RPMI7951 (cell line): Measurements from ENCODE around the gene REG1B. TPM values are rescaled to one million over a fixed set of nuclear protein-coding genes. Genes with fewer than 3 reads are reported as not detected.
"Not testable (repeated sequence)": the region's sequence is repeated elsewhere in the genome, so short reads cannot be mapped to it uniquely, and the experiment has no call there.

Experiments
- DNase-seq: peaks from one replicate; pipeline ENCODE4 v3.0.0-alpha.2; 2012; ENCODE audit warnings: low read depth
- total RNA-seq: library from RNA; depleted of rRNA; stranded (reverse); fragments of >200 nt; shearing (Covaris generic); gene quantifications from 2 replicates; pipeline ENCODE4 v1.2.3, GENCODE V29; 2014; rRNA removed

The REG1B gene
- total RNA-seq, 1 experiment from 2014 or later: not detected

- DNase-seq: no peak
These were observed 3.2 kb downstream of the REG1B start for GRCh38 chr2:79084495-79085135.

GRCh38 chr2:79083597-79084251, 4.1 kb downstream of the REG1B start:
- no peak for DNase-seq

GRCh38 chr2:79082987-79083386, 4.8 kb downstream of the REG1B start:
- DNase-seq: no peak

- no peak for DNase-seq
These were observed 16.7 kb downstream of the REG1B start for GRCh38 chr2:79071078-79071477.

GRCh38 chr2:79065201-79065600, 22.6 kb downstream of the REG1B start:
- DNase-seq: no peak

- DNase-seq: not testable (repeated sequence)
These were observed 33.0 kb downstream of the REG1B start for GRCh38 chr2:79054769-79055168.

GRCh38 chr2:79053486-79053885, 34.3 kb downstream of the REG1B start:
- DNase-seq: not testable (repeated sequence)

GRCh38 chr2:79041032-79041448, 46.8 kb downstream of the REG1B start:
- DNase-seq: no peak

GRCh38 chr2:79039944-79040343, 47.8 kb downstream of the REG1B start:
- DNase-seq: no peak

Other genes starting within 250 kb of the REG1B start
- gene REG3G, start 62.3 kb downstream of the REG1B start, total RNA-seq: not detected in 2 replicates
- not detected in 2 replicates for gene REG1A, start 32.5 kb upstream of the REG1B start, total RNA-seq
- gene REG3A, start 71.8 kb upstream of the REG1B start, total RNA-seq: not detected in 2 replicates